Psoas muscle (tissue), 8 donors: ENCODE measurements around the gene PLBD2. TPM values are rescaled to one million over a fixed set of nuclear protein-coding genes. Genes with fewer than 3 reads are reported as not detected.

Experiments
- ATAC-seq, 4 donors: fragments of 200-7000 bp; cut with Tn5 transposase; one replicate each; pipeline ENCODE4 v1.9.1; 2020; ENCODE audit warnings: moderate library complexity in 3 of 4, mild to moderate bottlenecking in 2 of 4
- DNase-seq, 2 donors: peaks; one replicate each; pipeline ENCODE4 v3.0.0-alpha.2; 2020
- H3K27ac ChIP-seq: fragments of 200-600 bp; one replicate; pipeline ENCODE4 v1.8.0; 2022
- H3K27me3 ChIP-seq, 3 donors: fragments of 200-600 bp in 1 of 3; one replicate each; pipeline versions ENCODE4 v1.6.1 to v1.8.0; 2013 to 2022; ENCODE audit warnings: low read length in 2 of 3, mild to moderate bottlenecking in 2 of 3, moderate library complexity in 1 of 3; ENCODE audit not compliant: insufficient read depth in 3 of 3
- H3K36me3 ChIP-seq, 2 donors: fragments of 200-600 bp in 1 of 2; one replicate each; pipeline versions ENCODE4 v1.6.1 to v1.8.0; 2013 to 2022; ENCODE audit warnings: low read depth in 1 of 2, mild to moderate bottlenecking in 1 of 2, moderate library complexity in 1 of 2; ENCODE audit not compliant: insufficient read depth in 1 of 2
- H3K4me1 ChIP-seq: fragments of 200-600 bp; one replicate; pipeline ENCODE4 v1.8.0; 2022
- H3K4me3 ChIP-seq: fragments of 200-600 bp; one replicate; pipeline ENCODE4 v1.8.0; 2022; ENCODE audit warnings: mild to moderate bottlenecking
- H3K9me3 ChIP-seq: fragments of 200-600 bp; one replicate; pipeline ENCODE4 v1.8.0; 2022
- WGBS, 3 donors: extraction: QIAGEN DNeasy Blood & Tissue Kit; methylation state at CpG; one replicate each; pipeline versions ENCODE4 v1.1.6 to v1.1.7; 2013; 5-methylcytosine and 5-hydroxymethylcytosine counted together
- intact Hi-C, 2 donors: fragments of 100-400 bp; cut with DNase I; formaldehyde crosslinking; loops; one replicate each; pipeline versions ENCODE4 v1.11.0 to v1.14.2; 2022
- long read RNA-seq, 2 donors: library from polyadenylated mRNA; unstranded; transcript quantifications; one replicate each; pipeline ENCODE4 v2.0.0, GENCODE V29; 2021
- polyA plus RNA-seq, 3 donors: library from polyadenylated mRNA; stranded (reverse); fragments of 200-250 nt; gene quantifications; one replicate each; pipeline ENCODE4 v1.2.3, GENCODE V29; 2013
- total RNA-seq, 4 donors: library from RNA; stranded (reverse); fragmentation: NEBNext Ultra II Directional in 2 of 4; extraction: Animal tissue kit (Norgen Biotek cat#: 25700) in 2 of 4; gene quantifications; one replicate each; pipeline versions ENCODE4 v1.2.1 to v1.2.4, GENCODE V29; 2021 to 2023
- TF ChIP-seq, protein P1 (sequence below): fragments of 200-600 bp; IDR thresholded peaks from one replicate; pipeline ENCODE4 v1.8.0; 2022; ENCODE audit warnings: antibody characterized with exemption
- donor health status: healthy with polysubstance abuse.
- donor health status: DM: no; HTN: no; CAD: no; lungs with moderate emphysema.
- donor health status: Bipolar disorder and iron deficiency.
- donor health status: healthy.
- donor health status: DM: yes; HTN: yes; CAD: no.
- donor health status: DM: no; HTN: no; CAD: no.
- donor health status: DM: no; HTN: no; CAD: no.
- donor health status: DM: yes; HTN: yes; CAD: no.

Gene PLBD2, protein sequence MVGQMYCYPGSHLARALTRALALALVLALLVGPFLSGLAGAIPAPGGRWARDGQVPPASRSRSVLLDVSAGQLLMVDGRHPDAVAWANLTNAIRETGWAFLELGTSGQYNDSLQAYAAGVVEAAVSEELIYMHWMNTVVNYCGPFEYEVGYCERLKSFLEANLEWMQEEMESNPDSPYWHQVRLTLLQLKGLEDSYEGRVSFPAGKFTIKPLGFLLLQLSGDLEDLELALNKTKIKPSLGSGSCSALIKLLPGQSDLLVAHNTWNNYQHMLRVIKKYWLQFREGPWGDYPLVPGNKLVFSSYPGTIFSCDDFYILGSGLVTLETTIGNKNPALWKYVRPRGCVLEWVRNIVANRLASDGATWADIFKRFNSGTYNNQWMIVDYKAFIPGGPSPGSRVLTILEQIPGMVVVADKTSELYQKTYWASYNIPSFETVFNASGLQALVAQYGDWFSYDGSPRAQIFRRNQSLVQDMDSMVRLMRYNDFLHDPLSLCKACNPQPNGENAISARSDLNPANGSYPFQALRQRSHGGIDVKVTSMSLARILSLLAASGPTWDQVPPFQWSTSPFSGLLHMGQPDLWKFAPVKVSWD
- total RNA-seq (10 to 100 TPM; 15.7 to 21.4 (median 20.1) TPM), polyA plus RNA-seq (10 to 100 TPM in 1 of 3 donors, 1 to 10 TPM in 2; 5.2 to 14.0 (median 8.3) TPM)
- long read RNA-seq, donor 1, full-length matches to known transcripts: 7 of 11 reads
- long read RNA-seq, donor 1, partial matches to known transcripts: 1 of 11 reads
- long read RNA-seq, donor 1, other reads (novel, unspliced or antisense): 3 of 11 reads
- long read RNA-seq, donor 2, full-length matches to known transcripts: 15 of 24 reads
- long read RNA-seq, donor 2, partial matches to known transcripts: 3 of 24 reads
- long read RNA-seq, donor 2, other reads (novel, unspliced or antisense): 6 of 24 reads

DNA sequence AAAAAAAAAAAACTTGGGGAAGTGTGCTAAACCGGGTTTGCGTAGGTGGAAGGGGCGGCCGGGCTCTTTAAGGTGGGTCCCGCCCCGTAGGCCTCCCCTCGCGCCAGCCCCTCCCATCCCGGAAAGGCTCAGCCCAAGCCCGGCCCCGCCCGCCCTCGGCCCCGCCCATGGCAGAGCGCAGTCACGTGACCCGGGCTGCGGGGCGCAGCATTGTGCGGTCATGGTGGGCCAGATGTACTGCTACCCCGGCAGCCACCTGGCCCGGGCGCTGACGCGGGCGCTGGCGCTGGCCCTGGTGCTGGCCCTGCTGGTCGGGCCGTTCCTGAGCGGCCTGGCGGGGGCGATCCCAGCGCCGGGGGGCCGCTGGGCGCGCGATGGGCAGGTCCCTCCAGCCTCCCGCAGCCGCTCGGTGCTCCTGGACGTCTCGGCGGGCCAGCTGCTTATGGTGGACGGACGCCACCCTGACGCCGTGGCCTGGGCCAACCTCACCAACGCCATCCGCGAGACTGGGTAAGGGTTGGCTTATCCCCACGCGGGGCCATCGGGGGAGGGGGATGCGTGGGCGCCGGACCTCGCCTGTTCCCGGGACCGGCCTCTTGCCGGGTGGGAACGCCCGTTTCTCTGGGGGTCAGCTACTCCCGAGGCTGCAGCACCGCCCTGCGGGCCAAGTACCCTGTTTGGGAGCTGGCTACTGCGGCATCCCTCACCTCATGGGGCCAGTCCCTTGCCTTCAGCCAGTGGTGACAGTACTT, at the start of gene PLBD2:
Gene PLBD2, plus strand, starts transcription at position 207 of the 752 bp plus-strand sequence. Its CDS starts 14 bp downstream, at position 221.
- Histone ChIP-seq H3K27me3 (no peaks in the 10 kb centered on the region), H3K4me1 (peaks cover 14% of the 10 kb centered on the region), H3K27ac (peak within 1 kb of the TSS; percentile 89), H3K36me3 (peaks cover 0 to 4% of the 10 kb centered on the region in 2 donors), H3K9me3 (no peaks in the 10 kb centered on the region), H3K4me3 (peak within 1 kb of the TSS; percentile 94)
- DNase-seq (peak; percentile 96 to 97), ATAC-seq (peak; percentile 95 to 98 (median 97))
- TF ChIP-seq, protein P1, sequence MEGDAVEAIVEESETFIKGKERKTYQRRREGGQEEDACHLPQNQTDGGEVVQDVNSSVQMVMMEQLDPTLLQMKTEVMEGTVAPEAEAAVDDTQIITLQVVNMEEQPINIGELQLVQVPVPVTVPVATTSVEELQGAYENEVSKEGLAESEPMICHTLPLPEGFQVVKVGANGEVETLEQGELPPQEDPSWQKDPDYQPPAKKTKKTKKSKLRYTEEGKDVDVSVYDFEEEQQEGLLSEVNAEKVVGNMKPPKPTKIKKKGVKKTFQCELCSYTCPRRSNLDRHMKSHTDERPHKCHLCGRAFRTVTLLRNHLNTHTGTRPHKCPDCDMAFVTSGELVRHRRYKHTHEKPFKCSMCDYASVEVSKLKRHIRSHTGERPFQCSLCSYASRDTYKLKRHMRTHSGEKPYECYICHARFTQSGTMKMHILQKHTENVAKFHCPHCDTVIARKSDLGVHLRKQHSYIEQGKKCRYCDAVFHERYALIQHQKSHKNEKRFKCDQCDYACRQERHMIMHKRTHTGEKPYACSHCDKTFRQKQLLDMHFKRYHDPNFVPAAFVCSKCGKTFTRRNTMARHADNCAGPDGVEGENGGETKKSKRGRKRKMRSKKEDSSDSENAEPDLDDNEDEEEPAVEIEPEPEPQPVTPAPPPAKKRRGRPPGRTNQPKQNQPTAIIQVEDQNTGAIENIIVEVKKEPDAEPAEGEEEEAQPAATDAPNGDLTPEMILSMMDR: no peak
- intact Hi-C loops: no loop called here
- 0 to 1% (median 0%) methylated on average over 37 to 67 of the region's 67 CpGs for WGBS, 3 donors

DNA sequence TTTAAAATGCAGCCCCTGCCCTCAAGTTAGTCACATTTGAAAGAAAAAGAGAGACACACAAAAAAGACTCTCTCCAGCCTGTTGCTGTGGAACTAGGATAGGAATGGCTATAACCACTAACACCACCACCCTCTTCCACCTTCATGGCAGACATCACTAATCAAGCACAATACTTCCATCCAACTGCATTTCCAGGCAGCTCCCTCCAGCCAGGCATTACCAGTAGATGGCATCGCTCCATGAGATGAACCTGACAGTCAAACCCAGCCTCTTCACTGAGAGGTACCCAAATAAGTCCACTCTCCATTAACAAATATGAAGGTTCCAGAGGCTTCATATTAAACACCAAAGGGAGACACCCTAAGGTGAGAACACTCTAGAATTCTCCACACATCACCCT, 47.9 kb upstream of the PLBD2 start:
- no peak overlapping the region for H3K27ac ChIP-seq
- H3K27me3 ChIP-seq: no peaks in the 10 kb centered on the region
- ATAC-seq: no peak
- H3K36me3 ChIP-seq: peaks cover 0 to 96% of the 10 kb centered on the region in 2 donors
- no peak overlapping the region for H3K4me3 ChIP-seq
- 95 to 100% (median 100%) methylated on average over 1 of the region's 1 CpG for WGBS, 3 donors
- peaks cover 4% of the 10 kb centered on the region for H3K4me1 ChIP-seq
- TF ChIP-seq, protein P1: no peak
- H3K9me3 ChIP-seq: no peaks in the 10 kb centered on the region
- DNase-seq: no peak
- intact Hi-C loops: loop anchor here (5.0 kb wide), 2 partner anchors 117 to 602 kb away; no protein-coding TSS in a partner anchor

GRCh38 chr12:113314121-113314529, 44.3 kb upstream of the PLBD2 start:
- Histone ChIP-seq H3K4me1 (peaks cover 4% of the 10 kb centered on the region), H3K4me3 (no peak overlapping the region), H3K27ac (no peak overlapping the region), H3K9me3 (no peaks in the 10 kb centered on the region), H3K36me3 (peaks cover 0 to 95% of the 10 kb centered on the region in 2 donors), H3K27me3 (no peaks in the 10 kb centered on the region)
- DNase-seq (no peak), ATAC-seq (no peak)
- TF ChIP-seq, protein P1: no peak
- WGBS, 3 donors: 75 to 82% (median 81%) methylated on average over 7 of the region's 7 CpGs
- intact Hi-C loops: loop anchor here (5.0 kb wide), 2 partner anchors 113 to 598 kb away; no protein-coding TSS in a partner anchor

GRCh38 chr12:113315358-113315757, 43.0 kb upstream of the PLBD2 start:
- WGBS, 3 donors: 62 to 68% (median 66%) methylated on average over 9 of the region's 9 CpGs

More at GRCh38 chr12:113315358-113315757, 43.0 kb upstream of the PLBD2 start:
- TF ChIP-seq, protein P1: no peak
- Histone ChIP-seq H3K36me3 (peaks cover 0 to 95% of the 10 kb centered on the region in 2 donors), H3K27me3 (no peaks in the 10 kb centered on the region), H3K4me3 (no peak overlapping the region), H3K27ac (no peak overlapping the region), H3K4me1 (peaks cover 4% of the 10 kb centered on the region), H3K9me3 (no peaks in the 10 kb centered on the region)
- DNase-seq (no peak), ATAC-seq (no peak)
- intact Hi-C loops: no loop called here
